OCI-LY7 (cell line): Measurements from ENCODE around the gene DTNA. TPM values are rescaled to one million over a fixed set of nuclear protein-coding genes. Genes with fewer than 3 reads are reported as not detected.

ENCODE experiments used
- BruUV-seq: library from RNA; stranded (reverse); fragments of 400-500 nt; replicated peaks from 2 replicates; lab custom pipeline; 2021; lab: Mats Ljungman, UMichigan
- CTCF ChIA-PET: fragments of 300-600 bp; sonication (Branson Sonifier 250); formaldehyde crosslinking; loops from one replicate; lab custom pipeline; 2022; ENCODE audit warnings: antibody characterized with exemption; ENCODE audit not compliant: unreplicated experiment; lab: Charles Lee
- POLR2A ChIA-PET: fragments of 300-600 bp; sonication (Branson Sonifier 250); formaldehyde crosslinking; loops from one replicate; lab custom pipeline; 2022; ENCODE audit warnings: antibody characterized with exemption; lab: Charles Lee
- DNase-seq: peaks from one replicate; pipeline ENCODE4 v3.0.0-alpha.2; 2015; ENCODE audit warnings: low spot score
- H2AFZ ChIP-seq: fragments of 200-600 bp; sonication (generic), shearing (Covaris generic); 2 replicates; pipeline ENCODE4 v1.6.1; 2014; ENCODE audit warnings: mild to moderate bottlenecking, antibody characterized with exemption, low read length, moderate library complexity
- H3K27ac ChIP-seq: fragments of 200-600 bp; sonication (generic); 2 replicates; pipeline ENCODE4 v1.5.1; 2014; ENCODE audit warnings: mixed run types, low read depth, mild to moderate bottlenecking, moderate library complexity, low read length, inconsistent platforms; ENCODE audit not compliant: poor library complexity, severe bottlenecking
- H3K36me3 ChIP-seq: fragments of 200-600 bp; sonication (generic); 2 replicates; pipeline ENCODE4 v1.6.1; 2014; ENCODE audit warnings: mild to moderate bottlenecking, antibody characterized with exemption, low read length, moderate library complexity, mixed read lengths; ENCODE audit not compliant: insufficient read depth
- H3K4me1 ChIP-seq: fragments of 200-600 bp; sonication (generic); 2 replicates; pipeline ENCODE4 v1.5.1; 2014; ENCODE audit warnings: mild to moderate bottlenecking, low read length; ENCODE audit not compliant: insufficient read depth, poor library complexity, severe bottlenecking
- H3K4me2 ChIP-seq: fragments of 200-600 bp; sonication (generic); 2 replicates; pipeline ENCODE4 v1.6.1; 2014; ENCODE audit warnings: mild to moderate bottlenecking, low read length
- H3K4me3 ChIP-seq: fragments of 200-600 bp; sonication (generic); 2 replicates; pipeline ENCODE4 v1.5.1; 2014; ENCODE audit warnings: mild to moderate bottlenecking, low read depth, low read length; ENCODE audit not compliant: poor library complexity, severe bottlenecking
- H3K79me2 ChIP-seq: fragments of 200-600 bp; sonication (generic); 2 replicates; pipeline ENCODE4 v1.6.1; 2016; ENCODE audit warnings: low read depth, mild to moderate bottlenecking, low read length, moderate library complexity, mixed read lengths; ENCODE audit not compliant: insufficient read depth
- H3K9me2 ChIP-seq: fragments of 200-600 bp; sonication (generic); 2 replicates; pipeline ENCODE4 v1.6.1; 2016; ENCODE audit warnings: mild to moderate bottlenecking, low read length, mixed read lengths; ENCODE audit not compliant: insufficient read depth
- H3K9me3 ChIP-seq: fragments of 200-600 bp; sonication (generic); 2 replicates; pipeline ENCODE4 v1.6.1; 2014; ENCODE audit warnings: mild to moderate bottlenecking, mixed run types, low read length, mixed read lengths
- H4K20me1 ChIP-seq: fragments of 200-600 bp; sonication (generic); 2 replicates; pipeline ENCODE4 v1.6.1; 2014; ENCODE audit warnings: mild to moderate bottlenecking, antibody characterized with exemption, low read length, moderate library complexity, mixed read lengths; ENCODE audit not compliant: insufficient read depth
- CTCF ChIP-seq: fragments of 200-600 bp; sonication (generic); conservative IDR thresholded peaks from 2 replicates; pipeline ENCODE4 v1.5.1; 2014; ENCODE audit warnings: mild to moderate bottlenecking, antibody characterized with exemption, low read length, moderate library complexity, mixed read lengths
- EZH2phosphoT487 ChIP-seq: fragments of 200-600 bp; sonication (generic); IDR thresholded peaks from 2 replicates; pipeline ENCODE4 v1.6.1; 2018; ENCODE audit warnings: low read depth, borderline replicate concordance, mild to moderate bottlenecking, mixed run types, antibody characterized with exemption, low read length, moderate library complexity, mixed read lengths
- intact Hi-C: fragments of 100-400 bp; cut with micrococcal nuclease; formaldehyde crosslinking; loops from one replicate; pipeline ENCODE4 v1.10.0; 2022; ENCODE audit not compliant: unreplicated experiment
- total RNA-seq, 2 experiments: library from RNA; depleted of rRNA in 1 of 2; stranded (reverse); fragments of >200 nt in 1 of 2; shearing (Covaris generic) in 1 of 2; gene quantifications; 2 replicates each; pipeline ENCODE4 v1.2.3, GENCODE V29; 2014 to 2022

Gene DTNA
- total RNA-seq, 2 experiments from 2014 or later = 0.16 TPM; not detected in 1

GRCh38 chr18:34702814-34703213 is 7.3 kb upstream of the DTNA start:
- Histone ChIP-seq H3K9me2 (no peaks in the 10 kb centered on the region), H3K27ac (no peak overlapping the region), H3K4me3 (no peak overlapping the region), H3K9me3 (no peaks in the 10 kb centered on the region), H3K36me3 (no peaks in the 10 kb centered on the region), H4K20me1 (no peaks in the 10 kb centered on the region), H3K4me1 (no peaks in the 10 kb centered on the region), H3K4me2 (no peak overlapping the region), H3K79me2 (no peaks in the 10 kb centered on the region), H2AFZ (no peak overlapping the region)
- no peak for DNase-seq
- no TSS peak for BruUV-seq
- TF ChIP-seq EZH2phosphoT487 = no peak
- no peak for TF ChIP-seq CTCF
- POLR2A ChIA-PET = no interaction called here
- CTCF ChIA-PET = no interaction called here
- intact Hi-C loops = no loop called here

GRCh38 chr18:34704074-34704473 is 6.0 kb upstream of the DTNA start:
- H4K20me1 ChIP-seq = no peaks in the 10 kb centered on the region
- BruUV-seq = no TSS peak
- intact Hi-C loops = no loop called here
- CTCF ChIA-PET = no interaction called here
- no peak overlapping the region for H3K4me2 ChIP-seq
- no peaks in the 10 kb centered on the region for H3K9me2 ChIP-seq
- no peaks in the 10 kb centered on the region for H3K4me1 ChIP-seq
- TF ChIP-seq CTCF (no peak), EZH2phosphoT487 (no peak)
- POLR2A ChIA-PET = no interaction called here
- H2AFZ ChIP-seq = no peak overlapping the region
- H3K79me2 ChIP-seq = no peaks in the 10 kb centered on the region
- H3K4me3 ChIP-seq = no peak overlapping the region
- no peaks in the 10 kb centered on the region for H3K9me3 ChIP-seq
- no peaks in the 10 kb centered on the region for H3K36me3 ChIP-seq
- no peak overlapping the region for H3K27ac ChIP-seq
- no peak for DNase-seq

GRCh38 chr18:34704823-34705222 is 5.3 kb upstream of the DTNA start:
- H2AFZ ChIP-seq = no peak overlapping the region
- H3K9me3 ChIP-seq = no peaks in the 10 kb centered on the region
- no peak overlapping the region for H3K27ac ChIP-seq
- no peak overlapping the region for H3K4me2 ChIP-seq
- no peaks in the 10 kb centered on the region for H3K79me2 ChIP-seq
- H3K9me2 ChIP-seq = no peaks in the 10 kb centered on the region
- no peak for TF ChIP-seq EZH2phosphoT487
- no peak for TF ChIP-seq CTCF
- BruUV-seq = no TSS peak
- CTCF ChIA-PET = no interaction called here
- no peak overlapping the region for H3K4me3 ChIP-seq
- DNase-seq = no peak
- H3K4me1 ChIP-seq = no peaks in the 10 kb centered on the region
- H4K20me1 ChIP-seq = no peaks in the 10 kb centered on the region
- H3K36me3 ChIP-seq = no peaks in the 10 kb centered on the region
- intact Hi-C loops = no loop called here
- POLR2A ChIA-PET = no interaction called here
